8988T (cell line): ENCODE data around the gene CLTRN.
"Not testable (repeated sequence)": the region's sequence is repeated elsewhere in the genome, so short reads cannot be mapped to it uniquely, and the experiment has no call there.

Source experiments
- DNase-seq: peaks from one replicate; pipeline ENCODE4 v3.0.0; 2011

Gene CLTRN, protein sequence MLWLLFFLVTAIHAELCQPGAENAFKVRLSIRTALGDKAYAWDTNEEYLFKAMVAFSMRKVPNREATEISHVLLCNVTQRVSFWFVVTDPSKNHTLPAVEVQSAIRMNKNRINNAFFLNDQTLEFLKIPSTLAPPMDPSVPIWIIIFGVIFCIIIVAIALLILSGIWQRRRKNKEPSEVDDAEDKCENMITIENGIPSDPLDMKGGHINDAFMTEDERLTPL

GRCh38 chrX:15664487-15665444 lies at the start of gene CLTRN:
Gene CLTRN, minus strand, starts transcription at chrX:15664805. Its CDS starts 30 bp downstream, at chrX:15664775.
- DNase-seq = no peak

GRCh38 chrX:15704273-15704672 lies 39.7 kb upstream of the CLTRN start:
- not testable (repeated sequence) for DNase-seq

DNA sequence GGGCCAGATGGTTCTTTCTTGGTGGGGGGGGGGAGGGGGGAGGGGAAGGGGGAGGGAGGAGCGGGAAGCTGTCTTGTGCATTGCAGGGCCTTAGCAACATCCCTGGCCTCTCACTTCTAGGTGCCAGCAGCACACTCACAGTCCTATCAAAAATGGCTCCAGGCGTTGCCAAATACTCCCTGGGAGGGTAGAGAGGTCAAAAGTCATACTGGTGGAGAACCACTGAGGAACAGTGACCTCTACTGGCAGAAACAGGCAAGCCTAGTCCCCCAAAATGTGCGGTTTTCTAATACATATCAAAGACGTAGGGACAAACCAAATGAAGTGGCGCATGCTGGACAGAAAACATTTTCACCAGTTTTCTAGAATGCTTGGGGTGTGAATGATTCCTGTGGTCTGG lies 39.2 kb upstream of the CLTRN start:
- DNase-seq = not testable (repeated sequence)

- no peak for DNase-seq
These were observed 38.1 kb upstream of the CLTRN start for GRCh38 chrX:15702488-15703371.

DNA sequence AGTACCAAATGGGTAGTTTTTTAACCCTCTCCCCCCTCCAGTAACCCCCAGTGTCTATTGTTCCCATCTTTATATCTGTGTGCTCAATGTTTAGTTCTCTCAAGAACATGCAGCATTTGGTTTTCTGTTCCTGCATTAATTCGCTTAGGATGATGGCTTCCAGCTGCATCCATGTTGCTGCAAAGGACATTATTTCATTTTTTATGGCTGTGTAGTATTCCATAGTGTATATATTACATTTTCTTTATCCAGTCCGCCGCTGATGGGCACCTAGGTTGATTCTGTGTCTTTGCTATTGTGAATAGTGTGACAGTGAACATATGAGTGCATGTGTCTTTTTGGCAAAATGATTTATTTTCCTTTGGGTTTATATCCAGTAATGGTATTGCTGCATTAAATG lies 31.9 kb upstream of the CLTRN start:
- DNase-seq = no peak

DNA sequence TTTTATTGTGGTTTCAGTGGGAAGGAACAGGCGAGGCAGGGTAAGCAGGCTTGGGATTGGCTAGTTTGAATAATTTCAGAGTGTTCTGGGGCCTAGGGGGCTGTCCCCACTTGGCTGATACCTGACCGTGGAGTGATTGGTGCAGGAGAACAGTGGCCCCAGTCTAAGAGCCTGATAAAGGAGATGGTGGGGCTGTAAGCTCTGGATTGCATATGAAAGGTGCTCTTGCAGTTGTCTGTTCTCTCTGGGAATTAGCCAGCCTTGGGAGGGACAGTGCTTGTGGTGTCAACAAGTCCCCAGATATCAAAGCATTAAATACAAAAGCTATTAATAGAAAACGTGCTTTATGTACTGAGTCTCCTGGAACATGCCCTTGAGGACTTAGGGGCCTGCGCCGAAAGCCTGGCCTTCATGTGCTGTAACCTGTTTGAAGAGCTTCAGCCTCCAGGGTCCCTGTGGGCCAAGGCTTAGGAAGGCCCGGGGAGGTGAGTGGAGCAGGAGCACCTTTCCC lies 30.4 kb upstream of the CLTRN start:
- DNase-seq = no peak

DNA sequence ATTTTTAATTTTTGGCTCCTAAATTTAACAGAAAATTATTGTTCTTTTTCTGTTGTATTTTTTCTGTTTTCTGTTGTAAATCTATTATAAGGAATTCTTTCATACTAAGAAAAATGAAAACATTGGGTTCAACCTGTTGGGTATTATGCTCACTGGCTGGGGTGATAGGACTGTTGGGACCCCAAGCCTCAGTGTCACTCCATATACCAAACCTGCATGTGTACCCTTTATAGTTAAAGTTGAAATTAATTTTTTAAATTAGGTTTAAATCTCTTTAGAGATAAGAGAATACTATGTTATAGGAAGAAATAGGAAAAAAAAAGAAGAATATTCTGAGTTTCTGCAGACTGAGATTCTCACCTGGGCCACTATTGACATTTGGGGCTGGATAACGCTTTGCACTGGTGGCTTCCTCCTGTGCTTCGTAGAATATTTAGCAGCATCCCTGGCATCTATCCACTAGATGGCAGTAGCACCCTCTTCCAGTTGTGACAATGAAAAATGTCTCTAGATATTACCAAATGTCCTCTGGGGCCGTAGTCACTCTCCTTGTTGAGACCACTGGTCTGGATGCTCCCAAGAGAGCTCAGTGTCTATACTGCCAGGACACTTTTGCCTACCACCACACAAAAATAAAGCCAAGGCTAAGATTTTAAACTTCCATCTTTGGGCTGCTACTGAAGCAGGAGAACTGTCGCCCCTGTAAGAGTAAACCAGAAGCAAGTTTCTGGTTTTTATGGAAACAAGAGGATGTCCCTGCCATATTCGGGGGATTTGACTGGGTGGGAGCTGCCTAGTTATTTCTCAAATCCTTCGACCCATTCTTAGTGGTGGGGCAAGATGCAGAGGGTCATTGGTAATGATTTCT lies 22.4 kb upstream of the CLTRN start:
- DNase-seq = no peak

DNA sequence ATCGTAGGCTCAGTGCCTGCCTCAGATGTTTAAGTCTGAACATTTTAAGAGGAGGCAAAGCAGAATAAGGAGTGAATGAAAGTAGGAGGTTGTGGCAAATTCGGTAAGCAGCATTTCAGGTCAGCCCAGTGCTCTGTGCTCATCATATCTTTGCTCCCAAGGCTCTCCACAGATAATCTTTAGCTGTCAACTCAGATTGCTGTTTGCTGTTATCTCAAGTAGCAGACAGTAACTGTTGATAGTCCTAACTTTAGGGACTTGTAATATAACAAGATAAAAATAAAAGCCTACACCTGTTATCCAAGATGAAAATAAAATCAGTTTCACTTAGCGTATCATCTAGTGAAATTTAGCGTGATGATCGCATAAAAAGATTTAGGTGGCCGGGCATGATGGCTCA lies 18.6 kb upstream of the CLTRN start:
- no peak for DNase-seq

GRCh38 chrX:15681433-15681832 lies 16.8 kb upstream of the CLTRN start:
- no peak for DNase-seq

DNA sequence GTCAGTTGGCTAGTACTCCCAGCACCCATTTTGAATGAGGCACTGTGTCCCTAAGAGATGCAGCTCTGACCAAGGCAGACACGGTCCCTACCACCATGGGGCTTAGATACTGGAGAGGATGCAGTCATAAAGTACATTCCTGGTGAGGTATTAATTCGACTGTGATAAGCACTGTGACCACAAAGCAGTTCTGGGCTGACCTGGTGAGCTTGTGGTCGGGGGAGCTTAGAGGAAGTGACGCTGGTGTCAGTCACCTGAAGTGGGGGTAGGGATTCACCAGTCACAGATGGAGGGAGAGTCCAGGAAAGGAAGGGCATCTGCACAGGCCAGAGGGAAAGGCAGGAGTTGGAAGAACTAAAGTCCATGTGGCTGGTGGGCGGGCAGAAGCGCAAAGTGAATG lies 15.8 kb upstream of the CLTRN start:
- no peak for DNase-seq

DNA sequence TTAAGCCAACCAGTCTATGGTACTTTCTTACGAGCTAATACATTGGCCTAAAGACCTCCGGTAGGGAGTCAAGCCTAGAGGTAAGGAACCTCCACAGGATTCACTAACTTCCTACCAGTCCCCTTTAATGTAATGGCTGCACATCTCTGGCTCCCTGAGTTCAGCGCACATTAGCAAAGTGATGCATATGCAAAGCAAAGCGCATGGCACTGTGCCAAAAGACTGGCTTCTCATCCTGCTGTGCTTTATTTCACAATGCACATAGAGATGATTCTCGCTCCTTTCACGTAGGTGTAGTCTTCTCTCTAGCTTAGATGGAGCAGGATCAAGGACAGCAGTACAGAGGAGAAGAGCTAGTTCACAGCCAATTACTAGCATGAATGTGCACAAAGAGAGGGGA lies 14.6 kb upstream of the CLTRN start:
- no peak for DNase-seq

- DNase-seq = no peak
These were observed 13.7 kb upstream of the CLTRN start for GRCh38 chrX:15678339-15678738.

- no peak for DNase-seq
These were observed 12.3 kb upstream of the CLTRN start for GRCh38 chrX:15676886-15677285.

- DNase-seq = peak; percentile 31
These were observed 10.9 kb upstream of the CLTRN start for GRCh38 chrX:15675490-15675921.

GRCh38 chrX:15674841-15675489 lies 10.4 kb upstream of the CLTRN start:
- DNase-seq = peak; percentile 57

DNA sequence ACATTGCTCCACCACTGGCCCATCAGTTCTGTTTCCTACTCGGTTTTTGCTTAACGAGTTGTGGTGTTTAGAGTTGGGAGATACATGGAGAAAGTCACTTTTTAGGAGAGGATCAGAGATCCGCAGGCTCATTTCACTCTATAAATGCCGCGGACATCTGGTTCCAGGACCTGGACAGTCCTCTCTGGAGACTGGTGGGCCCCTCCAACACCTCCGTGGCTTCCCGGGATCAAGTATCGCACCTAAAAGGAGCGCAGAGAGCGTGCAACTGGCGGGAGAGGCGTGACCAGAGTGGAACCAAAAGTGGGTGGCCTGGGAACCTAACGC lies 9.9 kb upstream of the CLTRN start:
- no peak for DNase-seq

DNA sequence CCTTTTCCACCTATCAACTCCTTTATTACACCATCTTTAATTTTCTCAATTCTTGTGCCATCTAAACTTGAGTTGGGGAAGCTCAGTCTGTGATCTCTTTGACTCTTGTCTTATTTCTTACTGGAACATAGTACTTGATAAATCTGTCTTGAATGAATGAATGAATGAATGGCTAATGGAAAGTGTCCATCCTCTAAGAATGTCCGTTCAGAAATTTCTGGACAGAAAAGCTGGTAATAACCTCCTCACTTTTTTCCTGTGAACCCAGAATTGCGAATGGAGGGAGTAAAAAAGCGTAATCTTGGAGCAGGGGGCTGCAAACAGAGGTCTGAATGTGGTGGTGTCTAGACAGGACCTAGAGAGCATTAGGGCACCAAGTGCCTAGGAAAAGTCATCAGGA lies 9.4 kb upstream of the CLTRN start:
- DNase-seq = no peak

GRCh38 chrX:15672881-15673280 lies 8.3 kb upstream of the CLTRN start:
- no peak for DNase-seq

DNA sequence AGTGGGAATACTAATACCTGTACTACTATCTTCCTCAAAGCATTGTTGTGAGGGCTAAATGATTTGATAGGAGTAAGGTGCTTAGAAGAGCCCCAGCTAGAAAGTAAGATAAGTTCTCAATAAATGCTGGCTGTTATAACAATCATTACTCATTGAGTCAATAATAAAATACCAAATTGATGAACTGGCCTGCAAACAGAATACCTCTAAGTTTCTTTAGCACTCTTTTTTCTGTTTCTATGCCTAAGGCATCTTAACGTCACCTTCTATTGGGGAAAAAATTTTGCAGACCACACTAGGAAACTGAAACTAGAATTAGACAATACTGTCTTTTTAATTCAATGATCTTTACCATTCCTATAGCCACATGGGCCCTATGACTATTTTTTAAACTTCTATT lies 1.2 kb downstream of the CLTRN start:
- no peak for DNase-seq

GRCh38 chrX:15654804-15655203 lies 9.8 kb downstream of the CLTRN start:
- not testable (repeated sequence) for DNase-seq

DNA sequence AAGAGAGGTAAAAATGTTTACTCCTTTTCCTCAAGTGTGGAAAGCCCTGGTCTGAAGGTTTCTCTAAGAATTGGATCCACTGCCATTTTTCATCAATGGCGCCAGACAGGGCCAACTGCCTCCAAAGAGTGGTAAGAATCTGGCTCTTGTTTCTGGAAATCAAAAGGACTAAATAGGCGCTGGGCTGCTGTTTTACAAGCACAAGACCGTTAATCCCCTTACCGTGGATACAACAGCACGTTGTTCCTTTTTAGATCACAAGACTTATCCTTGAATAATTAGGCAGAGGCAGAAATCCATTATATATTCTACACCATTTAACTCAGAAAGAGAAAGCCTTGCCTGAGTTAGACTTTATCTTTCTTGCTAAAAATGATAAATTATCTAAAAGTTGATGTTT lies 10.6 kb downstream of the CLTRN start:
- DNase-seq = no peak

DNA sequence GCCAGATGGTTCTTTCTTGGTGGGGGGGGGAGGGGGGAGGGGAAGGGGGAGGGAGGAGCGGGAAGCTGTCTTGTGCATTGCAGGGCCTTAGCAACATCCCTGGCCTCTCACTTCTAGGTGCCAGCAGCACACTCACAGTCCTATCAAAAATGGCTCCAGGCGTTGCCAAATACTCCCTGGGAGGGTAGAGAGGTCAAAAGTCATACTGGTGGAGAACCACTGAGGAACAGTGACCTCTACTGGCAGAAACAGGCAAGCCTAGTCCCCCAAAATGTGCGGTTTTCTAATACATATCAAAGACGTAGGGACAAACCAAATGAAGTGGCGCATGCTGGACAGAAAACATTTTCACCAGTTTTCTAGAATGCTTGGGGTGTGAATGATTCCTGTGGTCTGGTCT lies 17.1 kb downstream of the CLTRN start:
- not testable (repeated sequence) for DNase-seq
